Body of pancreas (tissue), 4 donors: ENCODE results near the gene AGMO. TPM values are rescaled to one million over a fixed set of nuclear protein-coding genes. Genes with fewer than 3 reads are reported as not detected.

Experiments used
- ATAC-seq: fragments of 150-250 bp; one replicate; pipeline ENCODE4 v1.9.1; 2016
- DNase-seq, 4 donors: peaks; one replicate each; pipeline ENCODE4 v3.0.0-alpha.2; 2019
- H3K27ac ChIP-seq, 4 donors: fragments of 200-600 bp; sonication (generic); 1 replicate in 3 of 4; 2 replicates in 1 of 4; pipeline versions ENCODE4 v1.5.1 to v1.6.1; 2016 to 2019; ENCODE audit warnings: mild to moderate bottlenecking in 1 of 4, mixed read lengths in 1 of 4, moderate library complexity in 1 of 4
- H3K27me3 ChIP-seq, 2 donors: fragments of 200-600 bp; sonication (generic); one replicate each; pipeline ENCODE4 v1.6.0; 2016; ENCODE audit warnings: mild to moderate bottlenecking in 1 of 2
- H3K36me3 ChIP-seq, 2 donors: fragments of 200-600 bp; sonication (generic); replicated peaks in 1 of 2; 2 replicates each; pipeline ENCODE4 v1.5.1; 2016; ENCODE audit warnings: low read depth in 2 of 2; ENCODE audit not compliant: insufficient read depth in 1 of 2
- H3K4me1 ChIP-seq: fragments of 200-600 bp; sonication (generic); one replicate; pipeline ENCODE4 v1.6.0; 2016
- H3K4me3 ChIP-seq, 2 donors: fragments of 200-600 bp; sonication (generic); 1 replicate in 1 of 2; 2 replicates in 1 of 2; pipeline ENCODE4 v1.5.1; 2016 to 2019
- H3K9me3 ChIP-seq, 3 donors: fragments of 200-600 bp; sonication (generic); 1 replicate in 2 of 3; 2 replicates in 1 of 3; pipeline ENCODE4 v1.5.1; 2016
- POLR2A ChIP-seq, 3 donors: fragments of 450-650 bp; IDR thresholded peaks; one replicate each; pipeline ENCODE4 v1.6.1; 2016; ENCODE audit warnings: antibody characterized with exemption in 3 of 3, mild to moderate bottlenecking in 2 of 3
- WGBS, 2 donors: methylation state at CpG; one replicate each; pipeline ENCODE4 v1.1.5; 2017; 5-methylcytosine and 5-hydroxymethylcytosine counted together
- intact Hi-C: fragments of 100-400 bp; cut with DNase I; formaldehyde crosslinking; loops from one replicate; pipeline ENCODE4 v1.15.1; 2023
- total RNA-seq, 2 donors: library from RNA; depleted of rRNA; stranded (reverse); fragments of >200 nt; gene quantifications; one replicate each; pipeline ENCODE4 v1.1.0, GENCODE V29; 2016
- TF ChIP-seq, protein P1 (sequence below), 7 experiments: fragments of 450-650 bp in 4 of 7; fragments of 200-600 bp in 3 of 7; sonication (generic) in 3 of 7; IDR thresholded peaks; one replicate each; pipeline ENCODE4 v1.5.1; 2016 to 2019; ENCODE audit warnings: antibody characterized with exemption in 7 of 7

The AGMO gene
- total RNA-seq, 2 donors from 2014 or later, result 0.52 TPM; not detected in 1

DNA sequence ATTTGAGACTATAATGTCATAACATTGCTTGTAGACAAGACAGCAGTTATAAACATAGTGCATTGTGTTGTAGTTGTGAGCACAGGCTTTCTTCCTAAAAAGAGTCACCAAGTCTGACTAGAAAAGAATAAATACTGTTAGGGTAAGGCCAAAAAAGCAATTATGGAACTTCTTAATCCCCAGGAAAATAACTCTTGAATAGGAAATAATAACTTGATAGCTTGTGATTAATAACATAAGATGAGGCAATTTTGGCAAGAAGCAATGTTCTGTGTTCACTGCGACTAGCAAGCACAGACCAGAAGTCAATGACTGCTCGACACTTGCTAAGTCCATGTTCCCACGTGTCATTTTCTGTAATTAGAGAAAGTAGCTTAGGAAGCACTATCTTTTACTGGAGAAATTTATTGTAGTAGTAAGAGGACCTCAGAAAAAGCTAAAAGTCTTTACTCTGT, 97.1 kb downstream of the AGMO start:
- WGBS, 2 donors, result 50 to 52% methylated on average over 3 of the region's 3 CpGs
- intact Hi-C loops, result no loop called here
- TF ChIP-seq POLR2A (IDR thresholded peaks at IDR 0.05), result no peak
- TF ChIP-seq, protein P1, sequence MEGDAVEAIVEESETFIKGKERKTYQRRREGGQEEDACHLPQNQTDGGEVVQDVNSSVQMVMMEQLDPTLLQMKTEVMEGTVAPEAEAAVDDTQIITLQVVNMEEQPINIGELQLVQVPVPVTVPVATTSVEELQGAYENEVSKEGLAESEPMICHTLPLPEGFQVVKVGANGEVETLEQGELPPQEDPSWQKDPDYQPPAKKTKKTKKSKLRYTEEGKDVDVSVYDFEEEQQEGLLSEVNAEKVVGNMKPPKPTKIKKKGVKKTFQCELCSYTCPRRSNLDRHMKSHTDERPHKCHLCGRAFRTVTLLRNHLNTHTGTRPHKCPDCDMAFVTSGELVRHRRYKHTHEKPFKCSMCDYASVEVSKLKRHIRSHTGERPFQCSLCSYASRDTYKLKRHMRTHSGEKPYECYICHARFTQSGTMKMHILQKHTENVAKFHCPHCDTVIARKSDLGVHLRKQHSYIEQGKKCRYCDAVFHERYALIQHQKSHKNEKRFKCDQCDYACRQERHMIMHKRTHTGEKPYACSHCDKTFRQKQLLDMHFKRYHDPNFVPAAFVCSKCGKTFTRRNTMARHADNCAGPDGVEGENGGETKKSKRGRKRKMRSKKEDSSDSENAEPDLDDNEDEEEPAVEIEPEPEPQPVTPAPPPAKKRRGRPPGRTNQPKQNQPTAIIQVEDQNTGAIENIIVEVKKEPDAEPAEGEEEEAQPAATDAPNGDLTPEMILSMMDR (IDR thresholded peaks at IDR 0.05), result no peak
- Histone ChIP-seq H3K36me3 (no peaks in the 10 kb centered on the region), H3K27me3 (no peaks in the 10 kb centered on the region), H3K27ac (no peak overlapping the region), H3K9me3 (no peaks in the 10 kb centered on the region), H3K4me3 (no peak overlapping the region), H3K4me1 (no peaks in the 10 kb centered on the region)
- DNase-seq (no peak), ATAC-seq (no peak)

DNA sequence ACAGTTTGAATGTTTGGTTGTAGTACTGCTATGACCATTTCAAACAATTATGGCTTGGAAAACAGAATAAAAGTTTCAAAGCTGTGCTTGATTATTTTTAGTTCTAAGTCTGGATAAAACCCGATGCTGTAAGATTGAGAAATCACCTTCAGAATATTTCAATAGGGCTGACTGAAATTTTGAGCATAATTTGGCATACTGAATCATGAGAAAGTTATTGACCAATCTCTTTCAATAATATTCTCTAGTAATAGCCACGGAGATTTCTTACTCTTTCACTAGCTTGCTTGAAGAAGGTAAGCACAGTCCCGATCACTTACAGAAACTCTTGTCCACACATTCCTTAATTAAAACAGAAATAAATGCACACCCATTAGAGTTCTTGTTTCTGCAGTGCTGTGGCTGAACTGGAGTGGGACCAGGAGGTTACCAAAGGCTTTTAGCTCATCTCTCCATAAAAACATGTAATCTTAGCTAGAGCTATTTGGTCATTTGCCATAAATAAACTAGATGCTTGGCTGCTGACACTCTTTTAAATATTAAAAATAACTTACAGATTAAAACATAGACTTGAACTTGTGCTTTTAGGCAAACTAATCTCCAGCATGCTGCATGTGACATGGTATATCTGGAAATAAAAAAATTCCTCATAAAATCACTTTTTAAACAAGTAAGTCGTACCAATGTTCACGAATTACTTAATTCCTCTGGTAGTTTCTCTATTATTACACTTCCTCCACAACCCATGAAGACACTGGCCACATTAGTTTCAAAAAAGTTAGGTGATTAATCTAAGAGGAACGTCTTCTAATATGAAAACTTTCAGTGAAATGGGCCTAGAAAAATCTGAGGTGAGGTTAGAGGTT, 97.8 kb downstream of the AGMO start:
- H3K27ac ChIP-seq, result no peak overlapping the region
- no peaks in the 10 kb centered on the region for H3K9me3 ChIP-seq
- no peak for ATAC-seq
- no peaks in the 10 kb centered on the region for H3K27me3 ChIP-seq
- no peaks in the 10 kb centered on the region for H3K36me3 ChIP-seq
- H3K4me1 ChIP-seq, result no peaks in the 10 kb centered on the region
- TF ChIP-seq, protein P1 (IDR thresholded peaks at IDR 0.05), result no peak
- TF ChIP-seq POLR2A (IDR thresholded peaks at IDR 0.05), result no peak
- no peak overlapping the region for H3K4me3 ChIP-seq
- intact Hi-C loops, result no loop called here
- 56 to 64% methylated on average over 6 of the region's 6 CpGs for WGBS, 2 donors
- no peak for DNase-seq

DNA sequence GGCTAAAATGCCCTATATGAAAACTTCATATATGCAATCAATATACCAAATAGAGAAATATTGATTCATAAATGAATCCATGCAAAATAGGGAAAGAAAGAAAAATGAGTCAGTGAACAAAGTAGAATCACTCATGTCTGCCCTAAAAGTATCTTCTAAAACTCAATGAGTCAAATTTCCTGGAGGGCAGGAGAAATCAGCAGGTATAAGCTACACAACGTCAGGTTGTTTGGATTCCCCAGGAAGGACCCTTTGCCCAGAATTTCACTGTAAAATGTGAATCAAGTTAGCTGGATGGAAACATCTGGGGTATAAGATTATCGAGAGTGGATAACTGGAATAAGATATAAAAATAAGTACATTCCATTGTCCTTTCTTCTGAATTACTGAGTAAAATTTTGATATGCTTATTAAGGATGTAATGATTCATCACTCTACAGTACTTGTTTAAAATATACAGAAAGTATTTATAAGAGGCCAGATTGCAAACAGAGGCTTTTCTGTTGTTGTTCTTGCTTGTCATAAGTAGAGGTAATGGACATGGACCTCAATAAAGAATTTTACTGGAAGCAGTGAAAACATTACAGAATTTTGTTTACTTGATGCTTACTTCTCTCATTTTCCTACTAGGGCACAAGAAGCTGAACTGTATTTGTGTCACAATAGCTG, 99.0 kb downstream of the AGMO start:
- Histone ChIP-seq H3K27ac (no peak overlapping the region), H3K4me1 (no peaks in the 10 kb centered on the region), H3K27me3 (no peaks in the 10 kb centered on the region), H3K36me3 (no peaks in the 10 kb centered on the region), H3K4me3 (no peak overlapping the region), H3K9me3 (no peaks in the 10 kb centered on the region)
- no peak for TF ChIP-seq POLR2A (IDR thresholded peaks at IDR 0.05)
- TF ChIP-seq, protein P1 (IDR thresholded peaks at IDR 0.05), result no peak
- ATAC-seq (no peak), DNase-seq (no peak)
- WGBS, 2 donors, result 53 to 67% methylated on average over 2 of the region's 2 CpGs
- intact Hi-C loops, result no loop called here

DNA sequence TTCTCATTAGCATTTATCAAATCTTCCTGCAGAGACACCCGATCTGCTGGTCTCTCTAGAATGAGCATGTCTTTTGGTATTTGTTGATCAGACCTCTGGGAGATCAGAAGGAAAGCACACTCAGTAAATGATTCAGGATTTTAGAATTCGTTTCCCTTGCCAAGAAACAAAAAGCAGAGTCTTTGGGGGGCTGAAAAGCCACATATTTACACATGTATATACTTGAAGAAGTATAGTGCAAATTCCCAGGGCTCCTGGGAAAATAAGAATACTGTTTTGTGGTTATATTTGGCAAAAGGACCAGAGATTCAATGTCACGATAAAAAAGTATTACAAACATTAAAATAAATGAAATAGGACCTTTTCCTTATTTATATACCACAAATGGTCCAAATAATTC, 100.2 kb downstream of the AGMO start:
- Histone ChIP-seq H3K4me3 (no peak overlapping the region), H3K36me3 (no peaks in the 10 kb centered on the region), H3K27me3 (no peaks in the 10 kb centered on the region), H3K27ac (no peak overlapping the region), H3K9me3 (no peaks in the 10 kb centered on the region), H3K4me1 (no peaks in the 10 kb centered on the region)
- DNase-seq (no peak), ATAC-seq (no peak)
- intact Hi-C loops, result no loop called here
- TF ChIP-seq POLR2A (IDR thresholded peaks at IDR 0.05), result no peak
- 51% methylated on average over 3 of the region's 3 CpGs for WGBS, 2 donors

DNA sequence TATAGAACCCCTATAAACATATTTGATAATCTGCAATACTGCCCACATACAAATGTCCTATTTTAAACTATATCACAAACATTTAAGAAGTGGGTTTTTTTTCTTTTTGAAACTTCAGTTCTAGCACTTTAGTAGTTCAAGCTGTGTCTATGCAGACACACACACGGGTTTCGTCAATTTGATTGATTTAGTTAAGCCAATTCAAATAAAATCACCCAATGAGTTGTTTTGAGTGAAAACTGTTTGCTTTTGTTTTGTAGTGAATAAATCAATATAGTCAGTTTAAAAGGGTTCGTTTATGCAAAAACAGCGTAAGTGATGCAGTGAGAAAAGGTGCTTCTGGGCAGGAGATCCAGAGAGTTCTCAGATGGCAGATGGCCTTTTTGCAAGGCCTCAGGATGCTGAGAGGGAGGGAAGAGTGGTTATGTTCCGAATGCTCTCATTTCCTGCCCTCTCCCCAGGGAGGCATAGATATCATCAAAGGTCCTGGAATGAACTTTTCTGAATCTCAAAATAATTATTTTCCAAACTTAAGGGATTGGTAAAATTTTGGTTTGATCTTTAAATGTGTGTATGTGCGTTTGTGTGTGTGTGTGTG, 102.7 kb downstream of the AGMO start:
- H3K4me1 ChIP-seq, result no peaks in the 10 kb centered on the region
- no peaks in the 10 kb centered on the region for H3K36me3 ChIP-seq
- no peaks in the 10 kb centered on the region for H3K27me3 ChIP-seq
- H3K4me3 ChIP-seq, result no peak overlapping the region
- TF ChIP-seq, protein P1 (IDR thresholded peaks at IDR 0.05), result no peak
- TF ChIP-seq POLR2A (IDR thresholded peaks at IDR 0.05), result no peak
- ATAC-seq (no peak), DNase-seq (no peak)
- H3K27ac ChIP-seq, result no peak overlapping the region
- intact Hi-C loops, result no loop called here
- 37 to 41% methylated on average over 6 of the region's 6 CpGs for WGBS, 2 donors
- no peaks in the 10 kb centered on the region for H3K9me3 ChIP-seq
